H9 (cell line): ENCODE results near the gene CABLES1. TPM values are rescaled to one million over a fixed set of nuclear protein-coding genes. Genes with fewer than 3 reads are reported as not detected.

ENCODE experiments used
- DNase-seq: peaks from one replicate; pipeline ENCODE4 v3.0.0-alpha.2; 2017
- H2AFZ ChIP-seq: one replicate; pipeline ENCODE4 v1.6.1; 2013; ENCODE audit warnings: mild to moderate bottlenecking, low read length, control low read depth, moderate library complexity
- H2AK5ac ChIP-seq: 2 replicates; pipeline ENCODE4 v1.6.1; 2013; ENCODE audit warnings: low read length, control low read depth, mixed read lengths; ENCODE audit not compliant: insufficient read length
- H2BK120ac ChIP-seq: one replicate; pipeline ENCODE4 v1.6.1; 2013; ENCODE audit warnings: low read depth, mild to moderate bottlenecking, low read length, control low read depth, inconsistent platforms; ENCODE audit not compliant: poor library complexity, severe bottlenecking
- H2BK12ac ChIP-seq: 2 replicates; pipeline ENCODE4 v1.6.1; 2013; ENCODE audit warnings: low read length, control low read depth, mixed read lengths, low read depth; ENCODE audit not compliant: insufficient read length
- H2BK15ac ChIP-seq: 2 replicates; pipeline ENCODE4 v1.6.1; 2013; ENCODE audit warnings: low read depth, low read length, control low read depth
- H2BK20ac ChIP-seq: one replicate; pipeline ENCODE4 v1.6.1; 2013; ENCODE audit warnings: low read depth, mild to moderate bottlenecking, low read length, control low read depth, inconsistent platforms; ENCODE audit not compliant: poor library complexity, severe bottlenecking
- H2BK5ac ChIP-seq: 2 replicates; pipeline ENCODE4 v1.6.1; 2013; ENCODE audit warnings: low read length, control low read depth, mixed read lengths; ENCODE audit not compliant: insufficient read length
- H3K14ac ChIP-seq: 2 replicates; pipeline ENCODE4 v1.6.1; 2013; ENCODE audit warnings: low read length, control low read depth; ENCODE audit not compliant: insufficient read depth
- H3K18ac ChIP-seq: 2 replicates; pipeline ENCODE4 v1.6.1; 2013; ENCODE audit warnings: low read depth, mild to moderate bottlenecking, mixed read lengths, low read length, control low read depth; ENCODE audit not compliant: insufficient read length
- H3K23ac ChIP-seq: 2 replicates; pipeline ENCODE4 v1.6.1; 2013; ENCODE audit warnings: low read length, control low read depth, mixed read lengths, low read depth; ENCODE audit not compliant: insufficient read length
- H3K23me2 ChIP-seq: 2 replicates; pipeline ENCODE4 v1.6.1; 2013; ENCODE audit warnings: low read depth, mild to moderate bottlenecking, mixed read lengths, low read length, control low read depth; ENCODE audit not compliant: insufficient read length, poor library complexity, severe bottlenecking
- H3K27ac ChIP-seq: 2 replicates; pipeline ENCODE4 v1.5.1; 2013; ENCODE audit warnings: low read length, control low read depth, mixed read lengths, low read depth; ENCODE audit not compliant: insufficient read length
- H3K27me3 ChIP-seq: 2 replicates; pipeline ENCODE4 v1.6.1; 2013; ENCODE audit warnings: low read length, control low read depth, inconsistent platforms; ENCODE audit not compliant: insufficient read depth
- H3K4ac ChIP-seq: 2 replicates; pipeline ENCODE4 v1.6.1; 2013; ENCODE audit warnings: low read depth, mild to moderate bottlenecking, control low read depth, inconsistent platforms, low read length, moderate library complexity
- H3K4me1 ChIP-seq: 2 replicates; pipeline ENCODE4 v1.6.1; 2013; ENCODE audit warnings: low read length, control low read depth, inconsistent platforms; ENCODE audit not compliant: insufficient read depth
- H3K4me2 ChIP-seq: 2 replicates; pipeline ENCODE4 v1.6.1; 2013; ENCODE audit warnings: low read length, control low read depth, mixed read lengths; ENCODE audit not compliant: insufficient read length, insufficient read depth
- H3K56ac ChIP-seq: 2 replicates; pipeline ENCODE4 v1.6.1; 2013; ENCODE audit warnings: low read depth, mild to moderate bottlenecking, mixed read lengths, low read length, control low read depth; ENCODE audit not compliant: insufficient read length
- H3K79me1 ChIP-seq: 2 replicates; pipeline ENCODE4 v1.6.1; 2013; ENCODE audit warnings: low read depth, mild to moderate bottlenecking, moderate library complexity, low read length, control low read depth, inconsistent platforms; ENCODE audit not compliant: insufficient read depth, poor library complexity, severe bottlenecking
- H3K79me2 ChIP-seq: 2 replicates; pipeline ENCODE4 v1.6.1; 2013; ENCODE audit warnings: low read length, control low read depth, inconsistent platforms; ENCODE audit not compliant: insufficient read depth
- H3K9ac ChIP-seq: 2 replicates; pipeline ENCODE4 v1.6.1; 2013; ENCODE audit warnings: low read length, control low read depth, mixed read lengths; ENCODE audit not compliant: insufficient read length; ENCODE audit errors: extremely low read depth
- H3K9me3 ChIP-seq: one replicate; pipeline ENCODE4 v1.6.1; 2013; ENCODE audit warnings: low read depth, low read length, inconsistent platforms; ENCODE audit not compliant: control insufficient read depth
- H3T11ph ChIP-seq: one replicate; pipeline ENCODE4 v1.6.1; 2013; ENCODE audit warnings: mild to moderate bottlenecking, low read length, control low read depth, inconsistent platforms
- H4K20me1 ChIP-seq: one replicate; pipeline ENCODE4 v1.6.1; 2013; ENCODE audit not compliant: control insufficient read depth, insufficient read length, insufficient read depth
- H4K5ac ChIP-seq: 2 replicates; pipeline ENCODE4 v1.6.1; 2013; ENCODE audit warnings: low read depth, mild to moderate bottlenecking, mixed read lengths, low read length, control low read depth; ENCODE audit not compliant: insufficient read length
- H4K8ac ChIP-seq: replicated peaks from 2 replicates; pipeline ENCODE4 v1.6.1; 2013; ENCODE audit warnings: low read length, control low read depth, mixed read lengths, low read depth; ENCODE audit not compliant: insufficient read length
- H4K91ac ChIP-seq: 2 replicates; pipeline ENCODE4 v1.6.1; 2013; ENCODE audit warnings: low read depth, mild to moderate bottlenecking, moderate library complexity, mixed read lengths, low read length, control low read depth; ENCODE audit not compliant: insufficient read length
- H3K27ac Mint-ChIP-seq, 3 experiments: 2 replicates in 2 of 3; 3 replicates in 1 of 3; pipeline ENCODE4 v1.8.0; 2020 to 2021; ENCODE audit warnings: mixed read lengths in 3 of 3, mild to moderate bottlenecking in 1 of 3, moderate library complexity in 1 of 3
- H3K27me3 Mint-ChIP-seq: 2 replicates; pipeline ENCODE4 v1.8.0; 2021; ENCODE audit warnings: low read depth, mild to moderate bottlenecking, moderate library complexity, mixed read lengths
- H3K36me3 Mint-ChIP-seq, 3 experiments: 2 replicates in 2 of 3; 3 replicates in 1 of 3; pipeline ENCODE4 v1.8.0; 2020 to 2021; ENCODE audit warnings: low read depth in 3 of 3, mixed read lengths in 3 of 3; ENCODE audit not compliant: insufficient read depth in 1 of 3
- H3K4me1 Mint-ChIP-seq, 2 experiments: 2 replicates each; pipeline ENCODE4 v1.8.0; 2020; ENCODE audit warnings: mixed read lengths in 2 of 2
- H3K4me3 Mint-ChIP-seq, 2 experiments: 2 replicates in 1 of 2; 3 replicates in 1 of 2; pipeline ENCODE4 v1.8.0; 2020 to 2021; ENCODE audit warnings: mild to moderate bottlenecking in 2 of 2, mixed read lengths in 2 of 2, moderate library complexity in 1 of 2
- H3K9me3 Mint-ChIP-seq, 2 experiments: 2 replicates in 1 of 2; 3 replicates in 1 of 2; pipeline ENCODE4 v1.8.0; 2020; ENCODE audit warnings: mild to moderate bottlenecking in 2 of 2, mixed read lengths in 2 of 2, moderate library complexity in 1 of 2
- CTCF ChIP-seq: fragments of 200-600 bp; sonication (generic); conservative IDR thresholded peaks from 3 replicates; pipeline ENCODE4 v1.8.0; 2021; ENCODE audit warnings: antibody characterized with exemption, mild to moderate bottlenecking
- WGBS: extraction: QIAGEN DNeasy Blood & Tissue Kit; methylation state at CpG from one replicate; pipeline ENCODE4 v1.1.7; 2013; ENCODE audit warnings: missing lambda C conversion rate, low lambda C conversion rate, mixed read lengths; ENCODE audit not compliant: insufficient read length; ENCODE audit errors: extremely low coverage; 5-methylcytosine and 5-hydroxymethylcytosine counted together
- long read RNA-seq: library from polyadenylated mRNA; unstranded; transcript quantifications from one replicate; pipeline ENCODE4 v2.0.0, GENCODE V29; 2020
- total RNA-seq: library from RNA; stranded (reverse); gene quantifications from 2 replicates; pipeline ENCODE4 v1.2.1, GENCODE V29; 2021

CABLES1 gene, protein sequence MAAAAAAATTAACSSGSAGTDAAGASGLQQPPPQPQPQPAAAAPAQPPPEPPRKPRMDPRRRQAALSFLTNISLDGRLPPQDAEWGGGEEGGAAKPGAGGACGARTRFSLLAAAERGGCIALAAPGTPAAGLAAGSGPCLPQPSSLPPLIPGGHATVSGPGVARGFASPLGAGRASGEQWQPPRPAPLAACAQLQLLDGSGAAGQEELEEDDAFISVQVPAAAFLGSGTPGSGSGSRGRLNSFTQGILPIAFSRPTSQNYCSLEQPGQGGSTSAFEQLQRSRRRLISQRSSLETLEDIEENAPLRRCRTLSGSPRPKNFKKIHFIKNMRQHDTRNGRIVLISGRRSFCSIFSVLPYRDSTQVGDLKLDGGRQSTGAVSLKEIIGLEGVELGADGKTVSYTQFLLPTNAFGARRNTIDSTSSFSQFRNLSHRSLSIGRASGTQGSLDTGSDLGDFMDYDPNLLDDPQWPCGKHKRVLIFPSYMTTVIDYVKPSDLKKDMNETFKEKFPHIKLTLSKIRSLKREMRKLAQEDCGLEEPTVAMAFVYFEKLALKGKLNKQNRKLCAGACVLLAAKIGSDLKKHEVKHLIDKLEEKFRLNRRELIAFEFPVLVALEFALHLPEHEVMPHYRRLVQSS
- total RNA-seq = 24.1 and 27.1 TPM in 2 replicates
- long read RNA-seq, full-length matches to known transcripts = 1 of 10 reads
- long read RNA-seq, partial matches to known transcripts = 6 of 10 reads
- long read RNA-seq, other reads (novel, unspliced or antisense) = 3 of 10 reads

DNA sequence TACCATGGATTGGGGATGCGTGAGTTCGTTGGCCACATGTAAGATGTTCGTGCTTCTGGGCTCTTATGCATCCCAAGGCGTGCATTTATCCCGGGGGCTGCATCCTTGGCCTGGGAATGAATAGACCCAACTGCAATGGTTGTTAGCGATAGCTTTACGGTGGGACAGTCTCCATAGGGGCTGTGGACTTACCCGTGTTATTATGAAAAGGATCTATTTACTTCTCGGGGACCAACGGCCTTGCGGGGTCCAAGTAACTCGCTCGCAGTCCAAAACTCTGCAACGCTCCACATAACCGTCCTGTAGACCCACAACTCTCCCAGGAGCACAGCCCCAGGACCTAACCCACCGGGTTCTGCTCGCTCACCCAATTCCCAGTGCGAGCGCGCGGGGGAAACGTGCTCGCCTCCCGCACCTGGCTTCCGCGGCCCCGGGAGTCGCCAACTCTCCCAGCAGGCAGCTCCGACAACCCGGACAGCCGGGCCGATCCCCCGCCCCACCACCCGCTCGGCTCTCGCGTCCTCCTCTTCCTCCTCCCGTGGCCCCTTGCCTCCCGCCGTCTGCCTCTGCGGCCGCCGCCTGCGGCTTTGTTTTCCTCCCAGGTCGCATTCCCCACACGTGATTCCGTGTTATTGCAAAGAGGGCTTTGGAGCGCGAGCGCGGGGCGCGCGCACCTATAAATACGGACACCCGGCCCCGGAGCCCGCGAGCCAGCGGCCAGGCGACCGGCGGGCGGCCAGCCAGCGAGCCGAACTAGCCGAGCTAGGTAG lies at the start of gene CABLES1:
Gene CABLES1 (plus strand): TSS at position 706 of the 770 bp plus-strand sequence. CDS start 278 bp downstream, outside the sequence.
- H2BK20ac ChIP-seq = no peak within 1 kb of the TSS
- peak within 1 kb of the TSS; percentile 74 for H3K27ac ChIP-seq
- no peak within 1 kb of the TSS for H2AK5ac ChIP-seq
- H3K4me2 ChIP-seq = peak within 1 kb of the TSS; percentile 94
- H3T11ph ChIP-seq = no peak within 1 kb of the TSS
- no peak within 1 kb of the TSS for H3K23ac ChIP-seq
- Mint-ChIP-seq H3K27ac (peak within 1 kb of the TSS; percentile 38 to 97 (median 71); a peak in 5 of 7 replicates), H3K36me3 (peaks cover 4 to 19% (median 11%) of the 10 kb centered on the region in 3 experiments; a peak in 6 of 7 replicates), H3K4me3 (peak within 1 kb of the TSS; percentile 79 to 85), H3K4me1 (peaks cover 54 to 58% of the 10 kb centered on the region in 2 experiments), H3K27me3 (no peaks in the 10 kb centered on the region; the same call in 1 of the 2 replicates), H3K9me3 (no peaks in the 10 kb centered on the region)
- peak within 1 kb of the TSS; percentile 87 for H3K14ac ChIP-seq
- H3K4ac ChIP-seq = no peak within 1 kb of the TSS
- no peak within 1 kb of the TSS for H4K8ac ChIP-seq
- peaks cover 31% of the 10 kb centered on the region for H3K23me2 ChIP-seq
- H3K18ac ChIP-seq = peak within 1 kb of the TSS; percentile 81
- H2BK120ac ChIP-seq = no peak within 1 kb of the TSS
- no peak for TF ChIP-seq CTCF
- H2AFZ ChIP-seq = no peak within 1 kb of the TSS
- peaks cover 18% of the 10 kb centered on the region; the same call in 1 of the 2 replicates for H3K79me2 ChIP-seq
- peak; percentile 55 for DNase-seq
- H3K9ac ChIP-seq = peak within 1 kb of the TSS; percentile 72
- H3K9me3 ChIP-seq = no peaks in the 10 kb centered on the region
- H3K27me3 ChIP-seq = no peaks in the 10 kb centered on the region
- no CpG with 5 or more reads among the region's 67 CpGs for WGBS
- no peak within 1 kb of the TSS for H4K91ac ChIP-seq
- H2BK15ac ChIP-seq = no peak within 1 kb of the TSS
- H2BK5ac ChIP-seq = no peak within 1 kb of the TSS
- H3K56ac ChIP-seq = no peak within 1 kb of the TSS
- H4K20me1 ChIP-seq = no peaks in the 10 kb centered on the region
- no peak within 1 kb of the TSS for H2BK12ac ChIP-seq
- no peak within 1 kb of the TSS for H4K5ac ChIP-seq
- H3K4me1 ChIP-seq = no peaks in the 10 kb centered on the region; the same call in 1 of the 2 replicates
- no peaks in the 10 kb centered on the region for H3K79me1 ChIP-seq
